GM23338 (cell line): ENCODE measurements around the gene SMIM14. TPM values are rescaled to one million over a fixed set of nuclear protein-coding genes. Genes with fewer than 3 reads are reported as not detected.

Experiments
- ATAC-seq: fragments of 200-7000 bp; cut with Tn5 transposase; 3 replicates; pipeline ENCODE4 v1.9.1; 2020
- DNase-seq: peaks from one replicate; pipeline ENCODE4 v3.0.0-alpha.2; 2015; ENCODE audit warnings: low spot score
- H2AFZ ChIP-seq: fragments of 200-600 bp; sonication (generic); 2 replicates; pipeline ENCODE4 v1.8.0; 2016; ENCODE audit warnings: antibody characterized with exemption, mild to moderate bottlenecking, moderate library complexity
- H3F3A ChIP-seq: fragments of 200-600 bp; sonication (generic); replicated peaks from 2 replicates; pipeline ENCODE4 v1.8.0; 2017; ENCODE audit warnings: antibody characterized with exemption, mixed run types, low read depth
- H3K27ac ChIP-seq: fragments of 200-600 bp; sonication (generic); 2 replicates; pipeline ENCODE4 v1.6.1; 2016; ENCODE audit warnings: low read depth
- H3K27me3 ChIP-seq: fragments of 200-600 bp; sonication (generic); 2 replicates; pipeline ENCODE4 v1.8.0; 2016; ENCODE audit warnings: mild to moderate bottlenecking, mixed run types, moderate library complexity; ENCODE audit not compliant: insufficient read depth
- H3K36me3 ChIP-seq: fragments of 200-600 bp; sonication (generic); 2 replicates; pipeline ENCODE4 v1.8.0; 2016; ENCODE audit warnings: mild to moderate bottlenecking; ENCODE audit not compliant: insufficient read depth
- H3K4me1 ChIP-seq: fragments of 200-600 bp; sonication (generic); 2 replicates; pipeline ENCODE4 v1.8.0; 2016; ENCODE audit warnings: mild to moderate bottlenecking, moderate library complexity; ENCODE audit not compliant: insufficient read depth
- H3K4me2 ChIP-seq: fragments of 200-600 bp; sonication (generic); 2 replicates; pipeline ENCODE4 v1.7.1; 2017; ENCODE audit warnings: mixed run types
- H3K4me3 ChIP-seq: fragments of 200-600 bp; sonication (generic); 2 replicates; pipeline ENCODE4 v1.6.1; 2016; ENCODE audit warnings: mixed run types
- H3K79me2 ChIP-seq: fragments of 200-600 bp; sonication (generic); replicated peaks from 2 replicates; pipeline ENCODE4 v1.8.0; 2017; ENCODE audit warnings: mild to moderate bottlenecking; ENCODE audit not compliant: insufficient read depth
- H3K9me2 ChIP-seq: fragments of 200-600 bp; sonication (generic); 2 replicates; pipeline ENCODE4 v1.8.0; 2017; ENCODE audit not compliant: insufficient read depth
- H4K20me1 ChIP-seq: fragments of 200-600 bp; sonication (generic); replicated peaks from 2 replicates; pipeline ENCODE4 v1.8.0; 2017; ENCODE audit warnings: mild to moderate bottlenecking; ENCODE audit not compliant: insufficient read depth
- H3K27ac Mint-ChIP-seq: 2 replicates; pipeline ENCODE4 v1.8.0; 2020; ENCODE audit warnings: inconsistent platforms, mild to moderate bottlenecking, moderate library complexity, mixed read lengths
- H3K27me3 Mint-ChIP-seq: 3 replicates; pipeline ENCODE4 v1.8.0; 2022; ENCODE audit warnings: low read depth, mild to moderate bottlenecking, moderate library complexity, mixed read lengths, inconsistent platforms; ENCODE audit not compliant: insufficient read depth, poor library complexity
- H3K36me3 Mint-ChIP-seq: 3 replicates; pipeline ENCODE4 v1.8.0; 2021; ENCODE audit warnings: low read depth, mild to moderate bottlenecking, inconsistent platforms, moderate library complexity, mixed read lengths
- H3K4me1 Mint-ChIP-seq: 3 replicates; pipeline ENCODE4 v1.8.0; 2020; ENCODE audit warnings: mild to moderate bottlenecking, inconsistent platforms, mixed read lengths
- H3K4me3 Mint-ChIP-seq: 3 replicates; pipeline ENCODE4 v1.8.0; 2021; ENCODE audit warnings: moderate library complexity, mild to moderate bottlenecking, inconsistent platforms, mixed read lengths
- H3K9me3 Mint-ChIP-seq: 3 replicates; pipeline ENCODE4 v1.8.0; 2020; ENCODE audit warnings: moderate library complexity, mild to moderate bottlenecking, inconsistent platforms, mixed read lengths
- CREB1 ChIP-seq: fragments of 250-450 bp; sonication (Bioruptor Pico); IDR thresholded peaks from 2 replicates; pipeline ENCODE4 v1.5.0; 2020; ENCODE audit warnings: low read depth, mild to moderate bottlenecking, moderate library complexity
- EZH2 ChIP-seq: fragments of 200-600 bp; sonication (generic); IDR thresholded peaks from one replicate; pipeline ENCODE4 v1.8.0; 2017; ENCODE audit warnings: antibody characterized with exemption, mild to moderate bottlenecking, low read depth; ENCODE audit not compliant: unreplicated experiment
- EZH2phosphoT487 ChIP-seq: fragments of 200-600 bp; sonication (generic); IDR thresholded peaks from one replicate; pipeline ENCODE4 v1.8.1; 2018; ENCODE audit warnings: antibody characterized with exemption; ENCODE audit not compliant: unreplicated experiment
- JUNB ChIP-seq: IDR thresholded peaks from one replicate; pipeline ENCODE4 v1.6.1; 2016; ENCODE audit warnings: antibody characterized with exemption; ENCODE audit not compliant: unreplicated experiment
- NANOG ChIP-seq: IDR thresholded peaks from 2 replicates; pipeline ENCODE4 v1.6.1; 2016; ENCODE audit warnings: antibody characterized with exemption, borderline replicate concordance
- ZNF114 ChIP-seq: fragments of 250-450 bp; sonication (Bioruptor Pico); IDR thresholded peaks from 2 replicates; pipeline ENCODE4 v1.5.0; 2020; ENCODE audit warnings: mild to moderate bottlenecking, moderate library complexity
- ZNF331 ChIP-seq: fragments of 250-450 bp; sonication (Bioruptor Pico); IDR thresholded peaks from 2 replicates; pipeline ENCODE4 v1.5.0; 2020; ENCODE audit warnings: low read depth, mild to moderate bottlenecking, moderate library complexity
- polyA plus RNA-seq: library from polyadenylated mRNA; unstranded; fragments of >200 nt; fragmentation: Nextera tagmentation; extraction: Ambion mirVana; gene quantifications from 2 replicates; pipeline ENCODE4 v1.2.1, GENCODE V29; 2016
- total RNA-seq: library from RNA; depleted of rRNA; stranded (reverse); fragments of >200 nt; shearing (Covaris generic); gene quantifications from 2 replicates; pipeline ENCODE4 v1.2.3, GENCODE V29; 2014
- TF ChIP-seq, protein P1 (sequence below), 2 experiments: fragments of 200-600 bp in 1 of 2; sonication (generic) in 1 of 2; conservative IDR thresholded peaks; 2 replicates each; pipeline versions ENCODE4 v1.5.1 to v1.6.1; 2016 to 2017; ENCODE audit warnings: antibody characterized with exemption in 2 of 2, low read depth in 2 of 2, mild to moderate bottlenecking in 2 of 2, moderate library complexity in 1 of 2
- TF ChIP-seq, protein P2 (sequence below): IDR thresholded peaks from 2 replicates; pipeline ENCODE4 v1.6.1; 2016; ENCODE audit warnings: antibody characterized with exemption
- TF ChIP-seq, protein P3 (sequence below): fragments of 250-450 bp; sonication (Bioruptor Pico); IDR thresholded peaks from 2 replicates; pipeline ENCODE4 v1.5.0; 2020; ENCODE audit warnings: mild to moderate bottlenecking, moderate library complexity
- TF ChIP-seq, protein P4 (sequence below): IDR thresholded peaks from one replicate; pipeline ENCODE4 v1.6.1; 2018; ENCODE audit warnings: antibody characterized with exemption; ENCODE audit not compliant: unreplicated experiment

Gene SMIM14
- total and polyA plus RNA-seq, 2 experiments from 2014 or later: 29.0 to 52.6 TPM

DNA sequence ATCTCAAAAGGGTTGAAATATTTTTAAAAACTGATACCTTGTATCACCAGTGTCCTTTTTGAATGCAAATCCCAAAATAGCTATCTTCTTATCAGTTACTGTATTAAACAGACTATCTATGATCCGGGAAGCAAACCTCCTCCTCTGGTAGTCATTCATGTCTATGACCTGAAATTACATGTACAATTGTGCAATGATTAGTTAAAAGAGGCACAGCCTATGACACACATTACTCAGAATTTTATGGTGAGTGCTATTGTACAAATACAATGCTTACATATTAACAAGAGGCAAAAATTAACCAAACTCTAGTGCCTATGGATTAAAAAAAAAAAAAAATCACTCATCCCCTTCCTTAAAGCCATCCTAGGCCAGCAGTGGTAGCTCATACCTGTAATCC is 133.1 kb downstream of the SMIM14 start (continued):
- TF ChIP-seq, protein P1, sequence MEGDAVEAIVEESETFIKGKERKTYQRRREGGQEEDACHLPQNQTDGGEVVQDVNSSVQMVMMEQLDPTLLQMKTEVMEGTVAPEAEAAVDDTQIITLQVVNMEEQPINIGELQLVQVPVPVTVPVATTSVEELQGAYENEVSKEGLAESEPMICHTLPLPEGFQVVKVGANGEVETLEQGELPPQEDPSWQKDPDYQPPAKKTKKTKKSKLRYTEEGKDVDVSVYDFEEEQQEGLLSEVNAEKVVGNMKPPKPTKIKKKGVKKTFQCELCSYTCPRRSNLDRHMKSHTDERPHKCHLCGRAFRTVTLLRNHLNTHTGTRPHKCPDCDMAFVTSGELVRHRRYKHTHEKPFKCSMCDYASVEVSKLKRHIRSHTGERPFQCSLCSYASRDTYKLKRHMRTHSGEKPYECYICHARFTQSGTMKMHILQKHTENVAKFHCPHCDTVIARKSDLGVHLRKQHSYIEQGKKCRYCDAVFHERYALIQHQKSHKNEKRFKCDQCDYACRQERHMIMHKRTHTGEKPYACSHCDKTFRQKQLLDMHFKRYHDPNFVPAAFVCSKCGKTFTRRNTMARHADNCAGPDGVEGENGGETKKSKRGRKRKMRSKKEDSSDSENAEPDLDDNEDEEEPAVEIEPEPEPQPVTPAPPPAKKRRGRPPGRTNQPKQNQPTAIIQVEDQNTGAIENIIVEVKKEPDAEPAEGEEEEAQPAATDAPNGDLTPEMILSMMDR (conservative IDR thresholded peaks at IDR 0.05; ENCODE audit: low read depth in 2 of 2): no peak

DNA sequence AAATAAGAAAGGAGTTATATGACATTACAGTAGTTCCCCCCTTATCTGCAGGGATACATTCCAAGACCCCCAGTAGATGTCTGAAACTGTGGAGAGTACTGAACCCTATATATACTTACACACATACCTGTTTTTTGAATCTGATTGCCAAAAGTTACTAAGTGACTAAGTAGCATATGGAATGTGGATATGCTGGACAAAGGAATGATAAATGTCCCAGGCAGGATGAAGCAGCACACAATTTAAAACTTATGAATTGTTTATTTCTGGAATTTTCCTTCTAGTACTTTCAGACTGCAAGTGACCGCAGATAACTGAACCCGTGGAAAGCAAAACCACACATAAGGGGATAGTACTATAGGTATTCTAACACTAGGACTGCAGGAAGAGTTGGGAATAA is 134.1 kb downstream of the SMIM14 start:
- Histone ChIP-seq H3K36me3 (peaks cover 59% of the 10 kb centered on the region), H4K20me1 (peaks cover 3% of the 10 kb centered on the region; the same call in 1 of the 2 replicates), H3F3A (peaks cover 3% of the 10 kb centered on the region; the same call in 1 of the 2 replicates), H3K4me3 (no peak overlapping the region), H3K27me3 (no peaks in the 10 kb centered on the region), H2AFZ (no peak overlapping the region), H3K4me2 (no peak overlapping the region), H3K27ac (no peak overlapping the region), H3K9me2 (no peaks in the 10 kb centered on the region), H3K79me2 (no peaks in the 10 kb centered on the region), H3K4me1 (no peaks in the 10 kb centered on the region)
- Mint-ChIP-seq H3K4me3 (no peak overlapping the region), H3K9me3 (no peaks in the 10 kb centered on the region), H3K36me3 (peaks cover 88% of the 10 kb centered on the region), H3K4me1 (no peaks in the 10 kb centered on the region), H3K27me3 (peaks cover 2% of the 10 kb centered on the region), H3K27ac (no peak overlapping the region)
- ATAC-seq: no peak
- no peak for DNase-seq
- TF ChIP-seq, protein P2, sequence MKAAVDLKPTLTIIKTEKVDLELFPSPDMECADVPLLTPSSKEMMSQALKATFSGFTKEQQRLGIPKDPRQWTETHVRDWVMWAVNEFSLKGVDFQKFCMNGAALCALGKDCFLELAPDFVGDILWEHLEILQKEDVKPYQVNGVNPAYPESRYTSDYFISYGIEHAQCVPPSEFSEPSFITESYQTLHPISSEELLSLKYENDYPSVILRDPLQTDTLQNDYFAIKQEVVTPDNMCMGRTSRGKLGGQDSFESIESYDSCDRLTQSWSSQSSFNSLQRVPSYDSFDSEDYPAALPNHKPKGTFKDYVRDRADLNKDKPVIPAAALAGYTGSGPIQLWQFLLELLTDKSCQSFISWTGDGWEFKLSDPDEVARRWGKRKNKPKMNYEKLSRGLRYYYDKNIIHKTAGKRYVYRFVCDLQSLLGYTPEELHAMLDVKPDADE: no peak
- TF ChIP-seq, protein P3, sequence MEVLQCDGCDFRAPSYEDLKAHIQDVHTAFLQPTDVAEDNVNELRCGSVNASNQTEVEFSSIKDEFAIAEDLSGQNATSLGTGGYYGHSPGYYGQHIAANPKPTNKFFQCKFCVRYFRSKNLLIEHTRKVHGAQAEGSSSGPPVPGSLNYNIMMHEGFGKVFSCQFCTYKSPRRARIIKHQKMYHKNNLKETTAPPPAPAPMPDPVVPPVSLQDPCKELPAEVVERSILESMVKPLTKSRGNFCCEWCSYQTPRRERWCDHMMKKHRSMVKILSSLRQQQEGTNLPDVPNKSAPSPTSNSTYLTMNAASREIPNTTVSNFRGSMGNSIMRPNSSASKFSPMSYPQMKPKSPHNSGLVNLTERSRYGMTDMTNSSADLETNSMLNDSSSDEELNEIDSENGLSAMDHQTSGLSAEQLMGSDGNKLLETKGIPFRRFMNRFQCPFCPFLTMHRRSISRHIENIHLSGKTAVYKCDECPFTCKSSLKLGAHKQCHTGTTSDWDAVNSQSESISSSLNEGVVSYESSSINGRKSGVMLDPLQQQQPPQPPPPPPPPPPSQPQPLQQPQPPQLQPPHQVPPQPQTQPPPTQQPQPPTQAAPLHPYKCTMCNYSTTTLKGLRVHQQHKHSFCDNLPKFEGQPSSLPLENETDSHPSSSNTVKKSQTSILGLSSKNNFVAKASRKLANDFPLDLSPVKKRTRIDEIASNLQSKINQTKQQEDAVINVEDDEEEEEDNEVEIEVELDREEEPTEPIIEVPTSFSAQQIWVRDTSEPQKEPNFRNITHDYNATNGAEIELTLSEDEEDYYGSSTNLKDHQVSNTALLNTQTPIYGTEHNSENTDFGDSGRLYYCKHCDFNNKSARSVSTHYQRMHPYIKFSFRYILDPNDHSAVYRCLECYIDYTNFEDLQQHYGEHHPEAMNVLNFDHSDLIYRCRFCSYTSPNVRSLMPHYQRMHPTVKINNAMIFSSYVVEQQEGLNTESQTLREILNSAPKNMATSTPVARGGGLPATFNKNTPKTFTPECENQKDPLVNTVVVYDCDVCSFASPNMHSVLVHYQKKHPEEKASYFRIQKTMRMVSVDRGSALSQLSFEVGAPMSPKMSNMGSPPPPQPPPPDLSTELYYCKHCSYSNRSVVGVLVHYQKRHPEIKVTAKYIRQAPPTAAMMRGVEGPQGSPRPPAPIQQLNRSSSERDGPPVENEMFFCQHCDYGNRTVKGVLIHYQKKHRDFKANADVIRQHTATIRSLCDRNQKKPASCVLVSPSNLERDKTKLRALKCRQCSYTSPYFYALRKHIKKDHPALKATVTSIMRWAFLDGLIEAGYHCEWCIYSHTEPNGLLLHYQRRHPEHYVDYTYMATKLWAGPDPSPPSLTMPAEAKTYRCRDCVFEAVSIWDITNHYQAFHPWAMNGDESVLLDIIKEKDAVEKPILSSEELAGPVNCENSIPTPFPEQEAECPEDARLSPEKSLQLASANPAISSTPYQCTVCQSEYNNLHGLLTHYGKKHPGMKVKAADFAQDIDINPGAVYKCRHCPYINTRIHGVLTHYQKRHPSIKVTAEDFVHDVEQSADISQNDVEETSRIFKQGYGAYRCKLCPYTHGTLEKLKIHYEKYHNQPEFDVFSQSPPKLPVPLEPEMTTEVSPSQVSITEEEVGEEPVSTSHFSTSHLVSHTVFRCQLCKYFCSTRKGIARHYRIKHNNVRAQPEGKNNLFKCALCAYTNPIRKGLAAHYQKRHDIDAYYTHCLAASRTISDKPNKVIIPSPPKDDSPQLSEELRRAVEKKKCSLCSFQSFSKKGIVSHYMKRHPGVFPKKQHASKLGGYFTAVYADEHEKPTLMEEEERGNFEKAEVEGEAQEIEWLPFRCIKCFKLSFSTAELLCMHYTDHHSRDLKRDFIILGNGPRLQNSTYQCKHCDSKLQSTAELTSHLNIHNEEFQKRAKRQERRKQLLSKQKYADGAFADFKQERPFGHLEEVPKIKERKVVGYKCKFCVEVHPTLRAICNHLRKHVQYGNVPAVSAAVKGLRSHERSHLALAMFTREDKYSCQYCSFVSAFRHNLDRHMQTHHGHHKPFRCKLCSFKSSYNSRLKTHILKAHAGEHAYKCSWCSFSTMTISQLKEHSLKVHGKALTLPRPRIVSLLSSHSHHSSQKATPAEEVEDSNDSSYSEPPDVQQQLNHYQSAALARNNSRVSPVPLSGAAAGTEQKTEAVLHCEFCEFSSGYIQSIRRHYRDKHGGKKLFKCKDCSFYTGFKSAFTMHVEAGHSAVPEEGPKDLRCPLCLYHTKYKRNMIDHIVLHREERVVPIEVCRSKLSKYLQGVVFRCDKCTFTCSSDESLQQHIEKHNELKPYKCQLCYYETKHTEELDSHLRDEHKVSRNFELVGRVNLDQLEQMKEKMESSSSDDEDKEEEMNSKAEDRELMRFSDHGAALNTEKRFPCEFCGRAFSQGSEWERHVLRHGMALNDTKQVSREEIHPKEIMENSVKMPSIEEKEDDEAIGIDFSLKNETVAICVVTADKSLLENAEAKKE (CRISPR knock-in tag): no peak
- TF ChIP-seq ZNF331 (no peak), ZNF114 (CRISPR knock-in tag) (no peak), EZH2 (no peak), EZH2phosphoT487 (no peak), JUNB (no peak), NANOG (no peak), CREB1 (CRISPR knock-in tag) (no peak)
- TF ChIP-seq, protein P4, sequence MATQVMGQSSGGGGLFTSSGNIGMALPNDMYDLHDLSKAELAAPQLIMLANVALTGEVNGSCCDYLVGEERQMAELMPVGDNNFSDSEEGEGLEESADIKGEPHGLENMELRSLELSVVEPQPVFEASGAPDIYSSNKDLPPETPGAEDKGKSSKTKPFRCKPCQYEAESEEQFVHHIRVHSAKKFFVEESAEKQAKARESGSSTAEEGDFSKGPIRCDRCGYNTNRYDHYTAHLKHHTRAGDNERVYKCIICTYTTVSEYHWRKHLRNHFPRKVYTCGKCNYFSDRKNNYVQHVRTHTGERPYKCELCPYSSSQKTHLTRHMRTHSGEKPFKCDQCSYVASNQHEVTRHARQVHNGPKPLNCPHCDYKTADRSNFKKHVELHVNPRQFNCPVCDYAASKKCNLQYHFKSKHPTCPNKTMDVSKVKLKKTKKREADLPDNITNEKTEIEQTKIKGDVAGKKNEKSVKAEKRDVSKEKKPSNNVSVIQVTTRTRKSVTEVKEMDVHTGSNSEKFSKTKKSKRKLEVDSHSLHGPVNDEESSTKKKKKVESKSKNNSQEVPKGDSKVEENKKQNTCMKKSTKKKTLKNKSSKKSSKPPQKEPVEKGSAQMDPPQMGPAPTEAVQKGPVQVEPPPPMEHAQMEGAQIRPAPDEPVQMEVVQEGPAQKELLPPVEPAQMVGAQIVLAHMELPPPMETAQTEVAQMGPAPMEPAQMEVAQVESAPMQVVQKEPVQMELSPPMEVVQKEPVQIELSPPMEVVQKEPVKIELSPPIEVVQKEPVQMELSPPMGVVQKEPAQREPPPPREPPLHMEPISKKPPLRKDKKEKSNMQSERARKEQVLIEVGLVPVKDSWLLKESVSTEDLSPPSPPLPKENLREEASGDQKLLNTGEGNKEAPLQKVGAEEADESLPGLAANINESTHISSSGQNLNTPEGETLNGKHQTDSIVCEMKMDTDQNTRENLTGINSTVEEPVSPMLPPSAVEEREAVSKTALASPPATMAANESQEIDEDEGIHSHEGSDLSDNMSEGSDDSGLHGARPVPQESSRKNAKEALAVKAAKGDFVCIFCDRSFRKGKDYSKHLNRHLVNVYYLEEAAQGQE: no peak
